Right renal cortex interstitium (tissue), 3 donors: ENCODE measurements around the gene AVP. TPM values are rescaled to one million over a fixed set of nuclear protein-coding genes. Genes with fewer than 3 reads are reported as not detected.

Experiments used
- DNase-seq, 3 donors: peaks; one replicate each; pipeline ENCODE4 v3.0.0-alpha.2; 2013; ENCODE audit warnings: low read depth in 3 of 3, low spot score in 2 of 3
- polyA plus RNA-seq, 3 donors: library from polyadenylated mRNA; unstranded; fragments of 120-200 nt; gene quantifications; one replicate each; pipeline ENCODE4 v1.2.1, GENCODE V29; 2013; ENCODE audit not compliant: insufficient read length in 3 of 3

The AVP gene
- polyA plus RNA-seq, 3 donors = not detected

DNA sequence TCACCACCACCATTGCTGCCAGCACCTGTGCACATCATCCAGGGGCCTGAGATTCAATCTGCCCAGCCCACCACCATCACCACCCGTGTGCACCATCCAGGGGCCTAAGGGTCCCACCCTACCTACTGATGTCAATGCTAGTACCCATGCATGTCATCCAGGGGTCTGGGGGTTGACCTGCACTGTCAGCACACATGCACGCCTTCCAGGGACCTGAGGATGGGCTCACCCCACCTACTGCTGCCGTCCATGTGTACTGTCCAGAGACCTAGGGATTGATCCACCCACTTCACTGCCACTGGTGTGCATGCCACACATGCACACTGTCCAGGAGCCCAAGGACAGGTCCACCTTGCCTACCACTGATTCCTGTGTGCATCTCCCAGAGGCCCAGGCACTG, 25.0 kb downstream of the AVP start:
- no peak for DNase-seq

DNA sequence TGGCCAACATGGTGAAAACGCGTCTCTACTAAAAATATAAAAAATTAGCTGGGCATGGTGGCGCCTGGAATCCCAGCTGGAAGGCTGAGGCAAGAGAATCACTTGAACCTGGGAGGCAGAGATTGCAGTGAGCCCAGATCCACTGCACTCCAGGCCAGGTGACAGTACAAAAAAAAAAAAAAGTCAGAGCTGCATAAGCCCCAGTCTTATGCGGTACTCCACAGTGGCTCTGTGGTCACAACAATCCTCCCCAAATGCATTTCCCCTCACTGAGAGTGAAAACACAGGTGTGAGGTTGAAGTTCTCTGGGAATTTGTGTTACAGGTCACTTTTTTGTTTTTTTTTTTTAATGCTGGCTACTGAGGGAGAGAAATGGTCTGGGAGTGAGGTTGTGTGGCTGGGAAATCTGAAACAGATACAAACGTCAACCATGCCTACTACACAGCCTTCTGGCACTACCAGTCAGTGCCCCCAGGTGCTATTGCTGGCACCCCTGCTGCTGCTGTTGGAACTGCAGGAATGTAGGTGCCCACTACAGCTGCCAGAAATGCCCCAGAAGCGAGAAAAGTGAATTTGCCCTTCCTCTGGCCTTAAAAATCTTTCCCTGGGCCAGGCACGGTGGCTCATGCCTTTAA, 33.0 kb downstream of the AVP start:
- no peak for DNase-seq

DNA sequence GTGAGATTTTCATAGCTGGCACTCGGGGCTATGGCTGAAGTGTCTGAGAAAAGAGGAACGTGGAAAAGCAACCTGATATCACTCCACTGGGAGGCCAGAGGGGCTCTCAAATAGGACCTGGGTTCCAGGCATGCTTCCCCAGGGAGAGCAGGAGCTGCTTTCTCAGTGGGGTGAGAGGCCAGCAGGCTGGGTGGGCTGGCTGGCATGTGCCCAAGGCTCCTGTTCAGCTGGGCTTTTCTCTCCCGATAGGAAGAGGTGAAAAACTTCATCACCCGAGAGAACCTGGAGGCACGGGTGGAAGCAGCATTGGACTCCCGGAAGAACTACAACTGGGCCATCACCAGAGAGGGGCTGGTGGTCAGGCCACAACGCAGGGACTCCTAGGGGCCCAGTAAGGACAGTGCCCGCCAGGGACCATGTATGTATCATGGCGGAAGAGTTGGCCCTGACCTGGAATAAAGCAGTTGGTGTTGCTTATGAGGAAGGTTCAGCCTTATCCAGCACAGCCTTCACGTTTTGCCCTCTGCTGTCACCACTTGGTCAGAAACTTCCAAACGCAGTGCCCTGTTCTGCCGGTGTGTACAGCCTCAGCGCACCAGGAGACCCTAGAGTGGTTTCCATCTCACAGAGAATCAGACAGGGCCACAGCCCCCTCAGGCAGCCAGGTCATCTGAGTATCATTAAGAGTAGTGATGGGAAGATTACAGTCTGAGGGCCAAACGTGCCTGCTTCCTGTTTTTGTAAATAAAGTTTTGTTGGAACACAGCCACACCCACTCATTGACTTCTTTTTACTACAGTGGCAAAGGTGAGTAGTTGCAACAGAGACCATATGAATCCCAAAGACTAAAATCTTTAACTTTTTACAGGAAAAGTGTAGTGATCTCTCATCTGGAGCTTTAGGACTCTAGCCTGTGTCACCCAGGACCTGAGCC, 36.8 kb downstream of the AVP start:
- DNase-seq = no peak

DNA sequence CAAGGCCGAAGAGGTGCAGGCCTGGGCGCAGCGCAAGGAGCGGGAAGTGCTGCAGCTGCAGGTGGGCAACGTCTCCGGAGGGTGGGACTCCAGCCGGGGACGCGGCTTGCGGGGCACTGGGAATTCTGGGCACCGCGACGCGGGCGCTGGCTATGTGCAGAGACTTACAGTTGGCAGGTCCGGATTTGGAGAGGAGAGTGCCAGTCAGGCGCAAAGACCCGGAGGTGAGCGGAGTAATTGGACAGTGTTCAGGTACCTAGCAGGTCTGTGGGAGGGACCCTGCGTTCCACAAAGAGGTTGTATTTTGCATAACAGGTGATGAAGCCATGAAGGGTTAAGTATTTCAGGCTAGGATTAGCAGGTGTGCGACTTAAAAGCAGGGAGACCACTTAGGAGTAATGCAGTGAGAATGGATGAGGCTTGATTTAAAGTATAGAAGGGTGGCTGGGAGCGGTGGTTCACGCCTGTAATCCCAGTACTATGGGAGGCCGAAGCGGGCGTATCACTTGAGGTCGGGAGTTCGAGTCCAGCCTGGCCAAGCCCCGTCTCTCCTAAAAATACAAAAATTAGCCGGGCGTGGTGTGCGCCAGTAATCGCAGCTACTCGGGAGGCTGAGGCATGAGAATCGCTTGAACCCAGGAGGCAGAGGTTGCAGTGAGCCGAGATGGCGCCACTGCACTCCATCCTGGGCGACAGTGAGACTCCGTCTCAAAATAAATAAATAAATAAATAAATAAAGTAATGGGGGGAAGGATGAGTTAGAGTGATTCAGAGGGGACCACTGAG, 37.7 kb downstream of the AVP start:
- peak in 1 of 3 donors; percentile 23 for DNase-seq

DNA sequence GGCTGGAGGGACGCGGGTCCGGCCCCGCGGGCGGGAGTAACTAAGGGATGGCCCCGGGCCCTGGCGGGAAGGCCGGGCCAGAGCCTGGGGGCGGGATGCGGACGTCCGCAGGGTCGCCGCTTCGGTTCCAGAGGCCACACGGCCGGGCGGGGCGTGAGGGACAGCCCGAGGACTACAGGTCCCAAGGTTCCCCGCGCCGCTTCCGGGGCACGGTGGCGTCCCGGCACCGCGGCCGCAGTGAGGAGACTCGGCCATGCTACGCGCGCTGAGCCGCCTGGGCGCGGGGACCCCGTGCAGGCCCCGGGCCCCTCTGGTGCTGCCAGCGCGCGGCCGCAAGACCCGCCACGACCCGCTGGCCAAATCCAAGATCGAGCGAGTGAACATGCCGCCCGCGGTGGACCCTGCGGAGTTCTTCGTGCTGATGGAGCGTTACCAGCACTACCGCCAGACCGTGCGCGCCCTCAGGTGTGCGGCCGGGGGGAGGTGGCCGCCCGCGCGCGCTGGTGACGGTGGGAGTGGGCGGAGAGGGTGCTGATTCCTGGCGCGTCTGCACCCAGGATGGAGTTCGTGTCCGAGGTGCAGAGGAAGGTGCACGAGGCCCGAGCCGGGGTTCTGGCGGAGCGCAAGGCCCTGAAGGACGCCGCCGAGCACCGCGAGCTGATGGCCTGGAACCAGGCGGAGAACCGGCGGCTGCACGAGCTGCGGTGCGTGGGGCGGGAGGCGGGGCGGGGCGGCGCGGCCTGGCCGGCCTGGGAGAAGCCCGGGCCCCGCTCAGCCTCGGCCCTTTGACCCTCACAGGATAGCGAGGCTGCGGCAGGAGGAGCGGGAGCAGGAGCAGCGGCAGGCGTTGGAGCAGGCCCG, 38.5 kb downstream of the AVP start, which contains the start of gene MRPS26:
MRPS26 (plus strand) TSS at position 237 of the 861 bp plus-strand sequence; CDS start at position 254, 17 bp downstream.
- peak; percentile 62 to 84 (median 81) for DNase-seq

DNA sequence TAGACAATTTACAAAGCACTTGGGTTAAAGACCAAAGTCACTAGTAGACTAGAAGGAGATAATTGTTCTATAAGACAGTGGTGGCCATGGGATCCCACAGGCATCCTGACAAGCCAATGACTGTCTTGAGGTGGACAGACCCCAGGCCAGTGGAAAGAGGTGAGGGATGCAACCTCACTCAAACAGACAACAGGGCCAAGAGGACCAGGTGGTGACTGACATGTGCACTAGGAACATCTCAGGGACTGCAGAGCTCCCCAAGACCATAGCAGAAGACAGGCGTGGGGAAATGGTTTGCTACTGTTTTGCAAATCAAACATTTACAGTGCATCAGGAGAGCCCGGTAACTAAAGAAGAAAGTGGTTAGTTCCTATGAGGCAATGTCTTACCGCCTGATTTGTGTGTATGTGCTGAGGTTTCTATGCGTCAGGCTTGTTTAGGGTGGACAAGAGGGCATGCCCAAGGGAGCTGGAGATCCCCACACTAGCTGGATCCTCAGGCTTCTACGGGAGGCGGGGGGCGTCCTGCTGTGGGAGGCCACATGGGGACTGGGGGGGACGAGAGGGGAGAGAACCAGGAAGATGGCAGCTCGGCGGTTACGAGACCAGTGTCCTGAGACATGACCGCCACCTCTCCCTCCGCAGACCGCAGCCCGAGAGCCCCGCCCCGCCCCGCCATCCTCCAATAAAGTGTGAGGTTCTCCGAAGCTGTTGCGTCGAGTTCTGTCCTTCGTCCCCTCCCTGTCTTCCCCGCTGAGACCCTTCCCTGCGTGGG, 39.3 kb downstream of the AVP start:
- DNase-seq = no peak

DNA sequence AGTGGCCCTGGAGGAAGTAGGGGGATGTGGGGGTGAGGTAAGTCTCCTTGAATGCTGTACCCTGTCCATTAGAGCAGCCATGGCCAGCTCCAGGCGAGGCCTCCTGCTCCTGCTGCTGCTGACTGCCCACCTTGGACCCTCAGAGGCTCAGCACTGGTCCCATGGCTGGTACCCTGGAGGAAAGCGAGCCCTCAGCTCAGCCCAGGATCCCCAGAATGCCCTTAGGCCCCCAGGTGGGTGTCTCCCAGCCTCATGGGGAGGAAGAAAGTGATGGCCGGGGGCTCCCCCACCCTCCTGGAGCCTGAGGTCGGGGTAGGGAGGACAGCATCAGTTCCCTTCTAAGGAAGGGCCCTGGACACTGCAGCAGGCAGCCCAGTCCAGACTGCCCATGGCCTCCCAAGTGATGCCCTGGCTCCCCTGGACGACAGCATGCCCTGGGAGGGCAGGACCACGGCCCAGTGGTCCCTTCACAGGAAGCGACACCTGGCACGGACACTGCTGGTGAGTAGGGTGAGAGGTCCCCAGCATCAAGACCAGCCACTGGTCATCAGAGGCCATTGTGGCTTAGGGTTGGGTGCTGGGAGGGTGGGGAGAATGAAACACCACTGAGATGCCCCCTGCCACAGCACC, 40.1 kb downstream of the AVP start:
- no peak for DNase-seq

DNA sequence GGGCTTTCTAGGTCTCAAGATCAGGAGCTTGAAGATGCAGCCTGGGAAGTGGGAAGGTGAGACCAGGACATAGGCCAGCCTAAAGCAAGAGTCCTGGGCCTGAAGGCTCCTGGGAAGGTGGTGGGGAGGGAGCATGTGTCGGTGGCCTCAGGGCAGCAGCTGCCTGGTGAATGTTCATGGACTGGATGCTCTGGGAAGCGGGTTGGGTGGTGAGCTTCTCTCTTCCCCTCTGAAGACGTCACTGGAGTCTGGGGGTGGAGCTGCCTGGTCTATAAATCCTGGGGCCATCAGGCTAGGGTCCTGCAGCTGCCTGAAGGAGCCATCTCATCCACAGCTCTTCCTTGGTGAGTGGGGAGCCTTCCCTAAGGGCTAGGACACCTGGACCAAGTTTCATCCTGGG, 41.2 kb downstream of the AVP start, which contains the start of gene GNRH2:
GNRH2 (plus strand) TSS at position 301 of the 400 bp plus-strand sequence. CDS start 793 bp downstream, outside the sequence.
- no peak for DNase-seq

DNA sequence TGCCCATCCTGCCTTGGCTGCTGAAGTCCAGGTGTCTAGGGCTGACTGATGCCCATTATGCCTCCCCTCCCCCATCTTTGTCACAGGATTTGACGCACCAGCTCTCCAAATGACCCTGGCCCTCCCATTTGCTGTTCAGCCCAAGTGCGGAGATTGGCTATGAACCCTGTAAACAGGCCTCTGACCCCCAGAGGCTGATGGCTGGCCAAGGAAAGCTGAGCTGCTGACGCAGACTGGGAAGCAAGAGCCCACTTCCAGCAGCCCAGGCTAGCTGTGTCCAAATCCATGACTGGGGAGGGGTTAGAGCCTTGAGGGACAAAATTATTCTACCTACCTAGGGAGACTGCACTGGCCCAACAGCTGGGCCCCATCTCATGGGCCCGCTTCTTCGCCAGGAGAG, 41.9 kb downstream of the AVP start:
- DNase-seq = peak in 1 of 3 donors; percentile 10

DNA sequence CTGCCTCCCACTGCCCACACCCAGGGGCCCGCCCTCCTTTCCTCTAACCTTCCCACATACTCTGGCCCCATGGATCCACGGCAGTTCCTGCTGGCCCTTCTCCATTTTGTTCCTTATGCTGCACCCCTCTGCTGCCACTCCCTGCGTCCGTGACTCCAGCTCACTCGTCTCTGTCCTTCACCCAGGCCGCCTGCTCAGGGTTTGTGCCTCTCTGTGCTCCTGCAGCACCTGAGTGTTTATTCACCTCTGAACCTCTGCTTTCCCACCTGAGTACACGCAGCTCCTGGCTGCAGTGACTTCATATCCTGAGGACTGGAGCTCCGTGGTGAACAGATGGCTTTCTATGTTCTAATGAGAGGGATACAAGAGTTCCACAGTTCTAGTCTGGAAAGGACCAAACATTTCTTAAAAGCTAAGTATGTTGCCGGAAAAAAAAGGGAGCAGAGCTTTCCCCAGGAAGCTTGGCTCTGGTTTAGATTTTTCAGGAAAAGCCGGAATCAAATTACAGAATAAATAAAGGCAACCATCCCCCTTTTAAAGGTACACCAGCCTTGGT, 42.6 kb downstream of the AVP start:
- DNase-seq = peak in 1 of 3 donors; percentile 32

DNA sequence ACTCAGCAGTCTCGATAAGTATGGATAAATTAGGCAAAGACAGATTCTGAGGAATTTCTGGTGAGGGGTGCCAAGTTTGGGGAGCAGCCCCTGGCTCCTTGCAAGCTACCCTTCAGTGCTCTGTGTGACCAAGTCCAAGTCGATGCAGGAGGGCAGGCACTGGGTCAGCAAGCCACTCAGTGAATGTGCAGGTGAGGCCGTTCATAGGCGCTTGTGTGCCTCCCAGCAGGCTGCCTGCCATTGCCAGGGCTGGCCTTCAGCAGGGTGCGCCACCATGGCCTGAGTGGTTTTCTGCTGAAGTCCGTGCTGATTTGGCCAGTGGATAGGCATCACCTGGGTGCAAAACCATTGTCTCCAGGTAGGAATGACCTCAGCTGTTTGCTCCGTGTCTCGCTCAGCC, 44.4 kb downstream of the AVP start:
- DNase-seq = no peak

DNA sequence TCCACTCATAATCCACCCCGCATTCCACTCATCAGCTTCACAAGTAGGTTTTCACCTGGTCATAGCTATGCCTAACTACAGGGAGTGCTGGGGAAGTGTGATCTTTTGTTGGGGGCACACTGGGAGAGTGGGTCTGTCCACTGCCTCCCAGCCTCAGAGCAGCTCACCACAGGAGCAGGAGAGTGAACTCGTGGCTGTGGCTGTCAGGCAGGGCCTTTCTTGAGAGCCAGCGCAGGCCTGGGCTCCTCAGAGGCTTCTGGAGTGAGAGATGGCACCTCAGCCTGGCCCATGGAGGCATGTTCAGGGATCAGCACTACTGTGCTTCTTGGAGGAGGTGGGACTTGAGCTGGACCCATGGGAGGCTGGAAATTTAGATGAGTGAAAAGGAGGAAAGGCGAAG, 45.1 kb downstream of the AVP start:
- DNase-seq = no peak

DNA sequence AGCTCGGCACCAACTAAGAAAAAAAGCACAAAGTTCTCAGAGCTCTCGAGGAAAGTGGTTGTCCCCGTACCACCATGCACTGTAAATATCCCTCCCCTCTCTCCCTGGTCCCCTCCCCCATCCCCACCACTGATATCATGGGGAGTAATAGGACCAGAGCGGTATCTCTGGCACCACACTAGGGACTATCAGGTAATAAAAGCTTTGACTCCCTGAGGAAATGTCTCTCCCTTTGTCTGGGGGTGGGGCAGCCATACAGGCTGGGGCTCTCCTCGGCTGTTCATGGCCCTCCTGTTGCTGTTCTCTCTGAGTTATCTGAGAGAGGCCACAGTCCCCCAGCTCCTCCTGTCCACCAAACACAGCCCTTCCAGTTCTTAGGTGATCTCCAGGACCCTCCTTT, 46.1 kb downstream of the AVP start:
- DNase-seq = no peak

DNA sequence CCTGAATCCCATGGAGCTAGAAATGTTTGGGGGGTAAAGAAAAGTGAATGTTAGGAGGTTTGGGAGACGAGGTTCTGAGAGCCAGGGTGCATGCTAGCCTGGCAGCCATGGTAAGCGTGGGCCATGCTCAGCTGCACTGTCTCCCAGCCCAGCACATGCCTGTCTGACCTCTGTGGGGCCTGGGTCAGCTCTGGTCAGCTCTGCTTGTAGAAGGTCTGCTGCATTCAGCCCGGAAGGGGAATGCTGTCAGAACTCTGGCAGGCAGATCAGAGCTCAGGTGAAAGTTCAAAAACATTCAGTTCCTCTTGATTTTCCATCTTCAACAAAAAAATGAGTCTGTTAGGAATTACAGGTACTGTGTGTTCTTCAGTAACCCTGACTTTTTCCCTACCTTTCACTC, 46.9 kb downstream of the AVP start:
- DNase-seq = no peak

DNA sequence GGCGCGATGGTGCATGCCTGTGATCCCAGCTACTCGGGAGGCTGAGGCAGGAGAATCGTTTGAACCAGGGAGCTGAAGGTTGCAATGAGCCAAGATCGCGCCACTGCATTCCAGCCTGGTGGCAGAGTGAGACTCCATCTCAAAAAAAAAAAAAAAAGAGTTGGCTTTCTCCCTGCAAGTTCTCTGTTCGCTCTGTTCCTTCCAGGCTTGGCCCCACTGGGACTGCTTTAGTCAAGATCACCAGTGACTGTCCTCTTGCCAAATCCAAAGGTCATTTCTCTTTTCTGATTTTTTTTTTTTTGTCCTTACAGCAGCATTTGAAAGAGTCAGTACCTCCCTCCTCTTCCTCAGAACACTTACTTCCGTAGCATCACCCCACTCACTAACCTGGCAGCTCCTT, 51.9 kb downstream of the AVP start:
- no peak for DNase-seq
